ENCODE results near the gene SEMA3A. TPM values are rescaled to one million over a fixed set of nuclear protein-coding genes. Genes with fewer than 3 reads are reported as not detected.
"Not testable (repeated sequence)": the region's sequence is repeated elsewhere in the genome, so short reads cannot be mapped to it uniquely, and the experiment has no call there.

SEMA3A gene
- total RNA-seq, 2 donors from 2014 or later: 0.68 to 1.1 TPM

- Histone ChIP-seq H3K27ac (no peak overlapping the region), H3K4me1 (ENCODE audit: control insufficient read depth in 1 of 2, low read depth in 2 of 2) (no peaks in the 10 kb centered on the region), H3K9me3 (no peaks in the 10 kb centered on the region), H3K36me3 (no peaks in the 10 kb centered on the region), H3K4me3 (no peak overlapping the region), H3K27me3 (replicated peaks; ENCODE audit: insufficient read depth) (no peaks in the 10 kb centered on the region)
- no peak for TF ChIP-seq CTCF (IDR thresholded peaks at IDR 0.05)
- ATAC-seq (ENCODE audit: insufficient number of reproducible peaks, low FRiP score, low read depth): no peak
- no peak for DNase-seq (ENCODE audit: low spot score)
These were observed 33.2 kb downstream of the SEMA3A start for GRCh38 chr7:84161398-84161797.

- Histone ChIP-seq H3K36me3 (no peaks in the 10 kb centered on the region), H3K9me3 (no peaks in the 10 kb centered on the region), H3K4me1 (ENCODE audit: control insufficient read depth in 1 of 2, low read depth in 2 of 2) (no peaks in the 10 kb centered on the region), H3K27me3 (replicated peaks; ENCODE audit: insufficient read depth) (no peaks in the 10 kb centered on the region), H3K27ac (no peak overlapping the region), H3K4me3 (no peak overlapping the region)
- no peak for TF ChIP-seq CTCF (IDR thresholded peaks at IDR 0.05)
- ATAC-seq (ENCODE audit: insufficient number of reproducible peaks, low FRiP score, low read depth) (no peak), DNase-seq (ENCODE audit: low spot score) (no peak)
These were observed 35.2 kb downstream of the SEMA3A start for GRCh38 chr7:84159435-84159834.

- Histone ChIP-seq H3K9me3 (no peaks in the 10 kb centered on the region), H3K4me3 (no peak overlapping the region), H3K27me3 (replicated peaks; ENCODE audit: insufficient read depth) (no peaks in the 10 kb centered on the region), H3K36me3 (no peaks in the 10 kb centered on the region), H3K27ac (no peak overlapping the region), H3K4me1 (ENCODE audit: control insufficient read depth in 1 of 2, low read depth in 2 of 2) (no peaks in the 10 kb centered on the region)
- no peak for ATAC-seq (ENCODE audit: insufficient number of reproducible peaks, low FRiP score, low read depth)
- no peak for DNase-seq (ENCODE audit: low spot score)
- TF ChIP-seq CTCF (IDR thresholded peaks at IDR 0.05): no peak
These were observed 37.4 kb downstream of the SEMA3A start for GRCh38 chr7:84157171-84157570.

- Histone ChIP-seq H3K27ac (no peak overlapping the region), H3K9me3 (no peaks in the 10 kb centered on the region)
- ATAC-seq (ENCODE audit: insufficient number of reproducible peaks, low FRiP score, low read depth): no peak
These were observed 39.4 kb downstream of the SEMA3A start for GRCh38 chr7:84154991-84155781.

GRCh38 chr7:84152995-84153394 lies 41.6 kb downstream of the SEMA3A start:
- TF ChIP-seq CTCF (IDR thresholded peaks at IDR 0.05): no peak
- ATAC-seq (ENCODE audit: insufficient number of reproducible peaks, low FRiP score, low read depth): no peak
- H3K4me1 ChIP-seq (ENCODE audit: control insufficient read depth in 1 of 2, low read depth in 2 of 2): no peaks in the 10 kb centered on the region
- no peak for DNase-seq (ENCODE audit: low spot score)
- no peak overlapping the region for H3K27ac ChIP-seq
- H3K36me3 ChIP-seq: no peaks in the 10 kb centered on the region
- H3K9me3 ChIP-seq: no peaks in the 10 kb centered on the region
- H3K27me3 ChIP-seq (replicated peaks; ENCODE audit: insufficient read depth): no peaks in the 10 kb centered on the region
- H3K4me3 ChIP-seq: no peak overlapping the region

More at GRCh38 chr7:84154991-84155781, 39.4 kb downstream of the SEMA3A start:
- Histone ChIP-seq H3K36me3 (no peaks in the 10 kb centered on the region), H3K4me1 (ENCODE audit: control insufficient read depth in 1 of 2, low read depth in 2 of 2) (no peaks in the 10 kb centered on the region), H3K4me3 (no peak overlapping the region), H3K27me3 (replicated peaks; ENCODE audit: insufficient read depth) (no peaks in the 10 kb centered on the region)
- TF ChIP-seq CTCF (IDR thresholded peaks at IDR 0.05): no peak
- no peak for DNase-seq (ENCODE audit: low spot score)

GRCh38 chr7:84150370-84150769 lies 44.2 kb downstream of the SEMA3A start:
- H3K27ac ChIP-seq; ATAC-seq (ENCODE audit: insufficient number of reproducible peaks, low FRiP score, low read depth); DNase-seq (ENCODE audit: low spot score); H3K9me3 ChIP-seq; H3K4me3 ChIP-seq; H3K4me1 ChIP-seq (ENCODE audit: control insufficient read depth in 1 of 2, low read depth in 2 of 2); H3K36me3 ChIP-seq; H3K27me3 ChIP-seq (replicated peaks; ENCODE audit: insufficient read depth): not testable (repeated sequence)
